ENCODE measurements around the gene NBEA. TPM values are rescaled to one million over a fixed set of nuclear protein-coding genes. Genes with fewer than 3 reads are reported as not detected.

The NBEA gene
- total RNA-seq, 3 donors from 2014 or later = 7.5 to 18.6 (median 16.1) TPM

GRCh38 chr13:35471706-35472322 is 529.7 kb downstream of the NBEA start:
- H3K4me3 ChIP-seq = peak overlapping the region; percentile 58 to 82 (median 66)
- peak overlapping the region; percentile 83 to 94 for H3K27ac ChIP-seq
- H3K36me3 ChIP-seq = no peaks in the 10 kb centered on the region
- no peaks in the 10 kb centered on the region for H3K9me3 ChIP-seq
- peaks cover 0 to 7% of the 10 kb centered on the region in 2 donors for H3K27me3 ChIP-seq
- no peak for DNase-seq (ENCODE audit: low spot score in 2 of 2)
- TF ChIP-seq POLR2AphosphoS5 (IDR thresholded peaks at IDR 0.05) (no peak), POLR2A (IDR thresholded peaks at IDR 0.05) (no peak)
- TF ChIP-seq, protein P1, sequence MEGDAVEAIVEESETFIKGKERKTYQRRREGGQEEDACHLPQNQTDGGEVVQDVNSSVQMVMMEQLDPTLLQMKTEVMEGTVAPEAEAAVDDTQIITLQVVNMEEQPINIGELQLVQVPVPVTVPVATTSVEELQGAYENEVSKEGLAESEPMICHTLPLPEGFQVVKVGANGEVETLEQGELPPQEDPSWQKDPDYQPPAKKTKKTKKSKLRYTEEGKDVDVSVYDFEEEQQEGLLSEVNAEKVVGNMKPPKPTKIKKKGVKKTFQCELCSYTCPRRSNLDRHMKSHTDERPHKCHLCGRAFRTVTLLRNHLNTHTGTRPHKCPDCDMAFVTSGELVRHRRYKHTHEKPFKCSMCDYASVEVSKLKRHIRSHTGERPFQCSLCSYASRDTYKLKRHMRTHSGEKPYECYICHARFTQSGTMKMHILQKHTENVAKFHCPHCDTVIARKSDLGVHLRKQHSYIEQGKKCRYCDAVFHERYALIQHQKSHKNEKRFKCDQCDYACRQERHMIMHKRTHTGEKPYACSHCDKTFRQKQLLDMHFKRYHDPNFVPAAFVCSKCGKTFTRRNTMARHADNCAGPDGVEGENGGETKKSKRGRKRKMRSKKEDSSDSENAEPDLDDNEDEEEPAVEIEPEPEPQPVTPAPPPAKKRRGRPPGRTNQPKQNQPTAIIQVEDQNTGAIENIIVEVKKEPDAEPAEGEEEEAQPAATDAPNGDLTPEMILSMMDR (IDR thresholded peaks at IDR 0.05) = no peak
- H3K4me1 ChIP-seq = no peaks in the 10 kb centered on the region
- intact Hi-C loops (cut with DNase I; ENCODE audit: low total_unique reads) = no loop called here

DNA sequence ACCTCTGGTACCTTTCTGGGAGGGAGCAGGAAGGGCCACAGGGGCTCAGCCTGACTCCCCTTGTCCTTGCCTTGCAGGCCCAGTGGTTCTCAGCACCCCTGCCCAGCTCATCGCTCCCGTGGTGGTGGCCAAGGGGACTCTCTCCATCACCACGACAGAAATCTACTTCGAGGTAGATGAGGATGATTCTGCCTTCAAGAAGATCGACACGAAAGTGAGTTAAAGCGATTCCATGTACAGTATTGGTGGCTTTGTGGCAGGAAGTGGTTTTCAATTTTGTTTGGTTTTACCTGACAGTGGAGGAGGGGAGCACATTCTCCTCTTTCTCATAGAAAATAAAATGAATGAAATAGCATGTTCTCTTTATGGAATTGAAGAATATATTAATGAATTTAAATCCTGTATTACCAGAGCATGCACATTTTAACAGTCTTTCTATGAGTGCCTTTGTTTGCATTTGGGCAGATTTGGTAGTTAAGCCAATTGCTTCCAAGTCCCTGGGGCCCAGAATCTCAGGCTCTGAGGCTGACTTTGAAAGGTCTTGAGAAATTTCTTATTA is 530.3 kb downstream of the NBEA start:
- Histone ChIP-seq H3K9me3 (no peaks in the 10 kb centered on the region), H3K4me1 (no peaks in the 10 kb centered on the region), H3K36me3 (no peaks in the 10 kb centered on the region), H3K27ac (peak overlapping the region; percentile 83 to 94), H3K4me3 (peak overlapping the region; percentile 58 to 82 (median 66)), H3K27me3 (peaks cover 0 to 7% of the 10 kb centered on the region in 2 donors)
- DNase-seq (ENCODE audit: low spot score in 2 of 2) = no peak
- intact Hi-C loops (cut with DNase I; ENCODE audit: low total_unique reads) = no loop called here
- no peak for TF ChIP-seq POLR2A (IDR thresholded peaks at IDR 0.05)
- TF ChIP-seq POLR2AphosphoS5 (IDR thresholded peaks at IDR 0.05) = no peak
- TF ChIP-seq, protein P1 (IDR thresholded peaks at IDR 0.05) = no peak

- Histone ChIP-seq H3K27ac (peak overlapping the region in 1 of 2 donors; percentile 83), H3K4me3 (peak overlapping the region; percentile 58 to 82 (median 66)), H3K4me1 (no peaks in the 10 kb centered on the region), H3K9me3 (no peaks in the 10 kb centered on the region), H3K36me3 (no peaks in the 10 kb centered on the region), H3K27me3 (peaks cover 0 to 7% of the 10 kb centered on the region in 2 donors)
- TF ChIP-seq, protein P1 (IDR thresholded peaks at IDR 0.05) = no peak
- TF ChIP-seq POLR2AphosphoS5 (IDR thresholded peaks at IDR 0.05) (no peak), POLR2A (IDR thresholded peaks at IDR 0.05) (no peak)
- intact Hi-C loops (cut with DNase I; ENCODE audit: low total_unique reads) = no loop called here
- no peak for DNase-seq (ENCODE audit: low spot score in 2 of 2)
Observed at GRCh38 chr13:35473206-35473775, 531.2 kb downstream of the NBEA start.

DNA sequence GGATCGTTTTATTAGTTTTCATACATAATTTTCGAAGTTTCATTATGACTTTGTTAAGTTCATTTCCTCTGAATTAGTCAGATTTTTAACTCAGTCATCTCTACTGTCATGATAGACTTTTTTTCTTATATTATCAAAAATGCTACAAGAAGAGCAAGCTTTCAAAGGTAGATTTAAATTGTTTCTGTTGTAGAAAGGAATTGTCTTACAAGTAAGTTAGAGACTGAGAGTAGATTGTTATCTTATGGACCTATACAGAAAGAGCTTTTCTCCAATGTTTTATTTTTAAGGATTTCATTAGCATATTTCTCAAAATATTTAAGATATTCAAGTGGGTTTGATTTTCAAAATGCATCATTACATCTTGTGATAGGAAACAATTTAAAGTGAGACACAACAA is 531.7 kb downstream of the NBEA start:
- TF ChIP-seq POLR2AphosphoS5 (IDR thresholded peaks at IDR 0.05) (no peak), POLR2A (IDR thresholded peaks at IDR 0.05) (no peak)
- TF ChIP-seq, protein P1 (IDR thresholded peaks at IDR 0.05) = no peak
- intact Hi-C loops (cut with DNase I; ENCODE audit: low total_unique reads) = no loop called here
- no peaks in the 10 kb centered on the region for H3K4me1 ChIP-seq
- no peak for DNase-seq (ENCODE audit: low spot score in 2 of 2)
- H3K9me3 ChIP-seq = no peaks in the 10 kb centered on the region
- no peaks in the 10 kb centered on the region for H3K36me3 ChIP-seq
- peak overlapping the region; percentile 58 to 82 (median 66) for H3K4me3 ChIP-seq
- H3K27me3 ChIP-seq = peaks cover 0 to 7% of the 10 kb centered on the region in 2 donors
- peak overlapping the region; percentile 77 to 94 for H3K27ac ChIP-seq

Measured in breast epithelium (tissue), 4 donors.